HG03066 (cell line): ENCODE measurements around the gene MYF5.

Experiments
- ATAC-seq: cut with Tn5 transposase; IDR thresholded peaks from one replicate; pipeline ENCODE4 v1.9.1; 2021; ENCODE audit warnings: low read depth; ENCODE audit not compliant: unreplicated experiment

MYF5 gene

GRCh38 chr12:80756875-80757274 lies 40.2 kb downstream of the MYF5 start:
- ATAC-seq: peak; percentile 74

GRCh38 chr12:80761838-80762237 lies 45.1 kb downstream of the MYF5 start:
- no peak for ATAC-seq

GRCh38 chr12:80763874-80764273 lies 47.2 kb downstream of the MYF5 start:
- ATAC-seq: peak; percentile 43

GRCh38 chr12:80766210-80766609 lies 49.5 kb downstream of the MYF5 start:
- ATAC-seq: no peak

- ATAC-seq: peak; percentile 93
Observed at GRCh38 chr12:80766897-80767296, 50.2 kb downstream of the MYF5 start.
